GM19240 (cell line): ENCODE measurements around the gene LPP.

Source experiments
- DNase-seq: peaks from one replicate; pipeline ENCODE4 v3.0.0; 2011; ENCODE audit warnings: low spot score; ENCODE audit not compliant: insufficient read length

Gene LPP

GRCh38 chr3:188904670-188905069 is 750.7 kb downstream of the LPP start:
- DNase-seq: no peak

DNA sequence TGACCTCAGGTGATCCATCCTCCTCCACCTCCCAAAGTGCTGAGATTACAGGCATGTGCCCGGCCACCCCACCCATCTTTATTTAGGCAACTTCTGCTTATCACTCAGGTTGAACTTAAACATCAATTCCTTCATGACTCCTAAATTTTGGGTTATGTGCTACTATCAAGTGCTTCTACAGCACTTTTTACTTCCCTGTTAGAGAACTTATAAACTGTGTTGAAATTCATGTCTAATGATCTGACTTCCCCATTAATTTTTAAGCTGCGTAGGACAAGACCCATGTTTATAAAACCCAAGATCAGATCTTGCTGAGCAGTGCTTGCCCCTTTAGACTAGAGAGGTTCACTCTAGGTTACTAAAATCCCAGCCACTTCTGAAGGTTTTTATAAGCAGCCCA is 751.6 kb downstream of the LPP start:
- DNase-seq: no peak

DNA sequence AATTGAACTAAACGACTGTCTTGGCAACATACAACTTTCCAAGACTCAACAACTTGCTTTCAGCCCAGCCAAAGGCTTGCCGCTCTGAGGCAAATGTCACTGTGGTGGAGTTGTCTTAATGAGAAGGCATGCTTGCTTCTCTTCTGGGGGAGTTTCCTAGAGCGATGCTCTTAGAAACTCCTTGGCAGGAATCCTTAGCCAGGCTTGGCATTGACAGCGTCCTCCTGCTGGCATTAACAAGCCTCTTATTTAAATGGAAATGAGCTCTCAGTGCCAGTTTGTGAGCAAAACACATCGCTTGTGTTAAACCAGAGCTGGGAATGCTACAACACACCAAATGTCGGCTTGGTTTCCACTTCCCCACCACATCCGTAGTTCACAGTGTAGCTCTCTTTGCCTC is 752.3 kb downstream of the LPP start:
- no peak for DNase-seq

GRCh38 chr3:188908002-188908850 is 754.3 kb downstream of the LPP start:
- DNase-seq: no peak

DNA sequence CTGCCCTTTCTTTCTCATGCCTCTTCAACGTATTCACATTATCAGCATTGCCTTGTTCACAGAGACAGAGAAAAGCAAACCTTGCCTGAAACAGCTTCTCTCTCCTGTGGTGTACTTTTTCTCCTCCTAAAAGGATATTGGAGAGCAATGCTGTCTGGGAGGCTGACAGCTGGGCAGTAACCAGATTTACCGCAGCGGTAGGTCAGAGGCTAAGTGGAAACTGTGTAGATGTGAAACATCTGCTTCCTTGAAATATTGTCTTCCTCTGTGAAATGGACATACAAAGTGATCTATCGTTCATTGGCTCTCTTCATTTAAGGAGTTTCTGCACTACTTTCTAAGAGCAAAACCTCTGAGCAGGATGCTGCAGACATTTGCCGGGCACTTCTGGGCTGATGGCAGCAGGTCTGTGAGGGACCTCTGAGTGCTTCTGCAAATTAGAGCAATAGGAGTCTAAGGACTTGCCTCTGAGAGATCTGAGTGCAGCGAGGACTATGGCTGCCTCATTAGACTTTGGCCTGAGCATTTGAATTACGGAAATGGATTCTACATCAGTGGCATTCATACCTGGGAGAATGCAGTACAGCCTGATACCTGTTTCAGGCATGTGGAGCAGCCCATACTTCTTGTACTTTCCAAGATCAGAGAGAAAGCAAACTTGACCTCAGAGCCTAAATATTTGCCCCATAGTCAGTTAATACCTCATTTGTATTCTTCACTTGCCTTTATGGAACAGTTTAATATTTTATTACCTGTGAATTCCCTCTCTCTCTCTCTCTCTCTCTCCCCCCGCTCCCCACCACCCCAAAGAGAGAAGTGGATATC is 757.3 kb downstream of the LPP start:
- no peak for DNase-seq

- no peak for DNase-seq
These were observed 759.1 kb downstream of the LPP start for GRCh38 chr3:188913084-188913483.

DNA sequence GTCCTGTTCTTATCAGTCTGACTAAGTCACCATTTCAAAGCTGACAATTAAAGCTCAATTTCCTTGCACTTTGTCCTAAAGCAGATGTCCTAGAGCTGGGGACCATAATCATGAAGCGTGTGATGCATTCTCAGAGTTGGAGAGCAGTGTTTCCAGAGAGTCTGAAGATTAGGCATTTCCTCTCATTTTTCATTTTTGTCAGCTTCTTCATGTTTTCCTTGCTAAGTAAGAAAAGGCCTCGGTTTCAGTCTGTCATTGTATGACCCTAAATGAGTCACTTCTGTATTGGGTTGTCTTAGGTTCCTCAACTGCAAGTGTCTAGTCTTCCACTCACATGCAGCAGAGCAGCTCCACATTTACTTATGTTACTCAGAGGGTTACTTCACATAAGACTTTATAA is 760.6 kb downstream of the LPP start:
- DNase-seq: no peak

GRCh38 chr3:188915127-188915526 is 761.2 kb downstream of the LPP start:
- DNase-seq: no peak

GRCh38 chr3:188916934-188917401 is 763.0 kb downstream of the LPP start:
- DNase-seq: no peak

DNA sequence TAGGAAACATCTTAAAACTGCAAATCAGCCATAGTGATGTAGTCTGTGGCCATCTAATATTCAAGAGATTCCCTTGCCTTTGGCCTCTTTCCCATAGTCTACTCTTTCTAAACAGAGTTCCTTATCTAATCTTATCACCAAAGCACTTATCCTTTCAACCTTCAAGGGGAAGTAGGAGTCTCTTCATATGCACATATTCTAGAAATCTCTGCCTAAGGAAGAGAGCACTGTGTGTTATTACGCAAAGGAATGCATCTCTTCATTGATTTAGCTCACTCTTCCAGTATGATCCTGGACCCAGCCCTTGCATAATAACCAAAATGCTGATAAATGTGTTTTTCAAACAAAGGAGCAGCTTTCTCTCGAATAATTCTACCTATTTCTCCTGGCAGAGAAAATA is 764.1 kb downstream of the LPP start:
- DNase-seq: no peak

- no peak for DNase-seq
These were observed 769.7 kb downstream of the LPP start for GRCh38 chr3:188923671-188924070.

DNA sequence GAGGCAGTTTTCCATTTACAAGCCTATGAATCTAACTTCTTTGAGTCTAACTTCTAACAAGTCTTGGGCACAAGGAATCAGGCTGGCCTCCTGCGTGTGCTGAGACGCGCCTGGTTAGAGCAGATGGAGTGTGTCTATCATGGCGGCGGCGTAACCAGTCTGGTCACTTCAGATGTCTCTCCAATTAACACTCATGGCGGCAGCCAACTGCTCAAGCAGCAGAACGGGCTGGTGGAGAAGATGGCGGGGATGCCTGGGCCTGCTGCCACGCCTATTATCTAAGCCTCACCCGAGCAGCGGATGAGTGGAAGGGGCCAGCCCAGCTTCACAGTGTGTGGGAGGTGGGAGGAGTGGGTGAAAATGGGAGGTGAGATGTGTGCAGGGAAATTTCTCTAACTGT is 771.4 kb downstream of the LPP start:
- DNase-seq: no peak

DNA sequence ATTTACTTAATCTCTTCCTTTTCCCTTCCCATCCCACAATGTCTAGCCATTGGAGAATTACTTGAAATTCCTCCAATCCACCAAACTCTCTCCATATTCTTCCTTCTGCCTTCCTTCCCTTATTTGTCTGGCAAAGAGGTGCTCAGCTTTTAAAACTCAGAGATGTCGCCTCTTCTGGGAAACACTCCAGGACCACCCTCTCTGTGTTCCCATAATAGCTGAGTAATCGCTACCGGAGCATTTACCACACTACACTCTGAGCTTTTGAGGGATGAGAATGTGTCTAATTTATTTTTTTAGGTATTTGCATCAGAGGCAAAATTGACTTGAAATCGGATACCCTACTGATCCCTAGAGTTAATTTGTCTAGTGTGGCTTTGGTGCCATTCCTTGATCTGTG is 772.2 kb downstream of the LPP start:
- DNase-seq: no peak

GRCh38 chr3:188926741-188927511 is 773.0 kb downstream of the LPP start:
- DNase-seq: no peak

DNA sequence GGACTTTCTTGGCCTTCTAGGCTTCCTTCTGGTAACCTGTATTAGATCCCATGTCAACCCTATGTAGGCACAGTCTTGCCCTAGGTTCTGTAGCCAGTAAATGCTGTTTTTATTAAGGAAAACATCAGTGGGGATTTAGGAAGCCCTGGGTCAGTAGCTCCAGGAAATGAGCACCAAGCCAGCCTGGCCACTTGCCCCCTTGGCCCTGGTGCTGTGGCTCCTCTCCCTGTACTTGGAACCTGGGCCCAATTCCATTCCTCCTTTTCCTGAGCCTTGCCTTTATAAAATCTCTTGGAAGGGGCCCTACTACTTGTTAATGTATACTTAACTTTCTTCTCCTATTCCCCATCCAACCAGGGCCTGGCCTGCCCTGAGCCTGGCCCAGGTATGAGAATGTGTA is 774.0 kb downstream of the LPP start:
- DNase-seq: no peak

DNA sequence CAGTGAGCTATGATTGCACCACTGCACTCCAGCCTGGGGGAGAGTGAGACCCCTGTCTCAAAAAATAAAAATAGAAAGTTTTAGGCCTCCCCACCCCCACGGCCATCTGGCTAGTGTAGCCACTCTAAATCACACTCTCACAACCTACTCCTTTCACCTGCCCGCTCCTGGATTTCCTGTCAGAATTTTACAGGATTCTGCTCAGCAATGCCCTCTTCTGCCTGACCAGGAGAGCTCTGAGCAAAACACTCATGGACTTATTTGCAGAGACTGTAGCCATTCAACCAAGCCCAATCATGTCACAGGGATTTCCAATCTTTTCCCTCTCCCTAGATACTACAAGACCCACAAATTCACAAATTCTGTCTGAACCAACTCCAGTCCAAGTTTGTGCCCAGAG is 775.2 kb downstream of the LPP start:
- no peak for DNase-seq

GRCh38 chr3:188931036-188931435 is 777.1 kb downstream of the LPP start:
- no peak for DNase-seq

GRCh38 chr3:188931531-188931930 is 777.6 kb downstream of the LPP start:
- no peak for DNase-seq

- no peak for DNase-seq
These were observed 781.0 kb downstream of the LPP start for GRCh38 chr3:188934989-188935388.

- no peak for DNase-seq
These were observed 782.7 kb downstream of the LPP start for GRCh38 chr3:188936597-188937107.

- no peak for DNase-seq
These were observed 783.4 kb downstream of the LPP start for GRCh38 chr3:188937389-188937788.

- DNase-seq: no peak
These were observed 785.0 kb downstream of the LPP start for GRCh38 chr3:188938999-188939398.
